Cardiac muscle cell (in vitro differentiated cells and primary cell): ENCODE measurements around the gene AHSG. TPM values are rescaled to one million over a fixed set of nuclear protein-coding genes. Genes with fewer than 3 reads are reported as not detected.
"Not testable (repeated sequence)": the region's sequence is repeated elsewhere in the genome, so short reads cannot be mapped to it uniquely, and the experiment has no call there.

Experiments used
- DNase-seq, 2 donors: peaks; one replicate each; pipeline versions ENCODE4 v3.0.0 to v3.0.0-alpha.2; 2010 to 2017; ENCODE audit warnings: low read depth in 1 of 2, low spot score in 1 of 2
- H3K27ac ChIP-seq: fragments of 200-600 bp; sonication (generic); 2 replicates; pipeline ENCODE4 v1.5.1; 2016
- H3K27me3 ChIP-seq: fragments of 200-600 bp; sonication (generic); 2 replicates; pipeline ENCODE4 v1.6.0; 2016; ENCODE audit warnings: control low read depth
- H3K36me3 ChIP-seq: fragments of 200-600 bp; sonication (generic); 2 replicates; pipeline ENCODE4 v1.5.1; 2016; ENCODE audit warnings: control low read depth
- H3K4me1 ChIP-seq: fragments of 200-600 bp; sonication (generic); 2 replicates; pipeline ENCODE4 v1.8.1; 2017; ENCODE audit warnings: low read depth, mild to moderate bottlenecking, mixed run types
- H3K4me3 ChIP-seq: fragments of 200-600 bp; sonication (generic); 2 replicates; pipeline ENCODE4 v1.5.1; 2016; ENCODE audit warnings: mild to moderate bottlenecking
- H3K9me3 ChIP-seq: fragments of 200-600 bp; sonication (generic); 2 replicates; pipeline ENCODE4 v1.5.1; 2017; ENCODE audit warnings: low read depth, mild to moderate bottlenecking, control low read depth
- polyA plus RNA-seq: library from polyadenylated mRNA; unstranded; fragments of >200 nt; fragmentation: Nextera tagmentation; extraction: Ambion mirVana; gene quantifications from 2 replicates; pipeline ENCODE4 v1.2.1, GENCODE V29; 2016
- total RNA-seq: library from RNA; depleted of rRNA; stranded (reverse); fragments of >200 nt; gene quantifications from 2 replicates; pipeline ENCODE4 v1.2.3, GENCODE V29; 2016
- TF ChIP-seq, protein P1 (sequence below): IDR thresholded peaks from 2 replicates; pipeline ENCODE4 v1.5.1; 2012; ENCODE audit warnings: low read depth, mild to moderate bottlenecking, low read length

The AHSG gene, protein sequence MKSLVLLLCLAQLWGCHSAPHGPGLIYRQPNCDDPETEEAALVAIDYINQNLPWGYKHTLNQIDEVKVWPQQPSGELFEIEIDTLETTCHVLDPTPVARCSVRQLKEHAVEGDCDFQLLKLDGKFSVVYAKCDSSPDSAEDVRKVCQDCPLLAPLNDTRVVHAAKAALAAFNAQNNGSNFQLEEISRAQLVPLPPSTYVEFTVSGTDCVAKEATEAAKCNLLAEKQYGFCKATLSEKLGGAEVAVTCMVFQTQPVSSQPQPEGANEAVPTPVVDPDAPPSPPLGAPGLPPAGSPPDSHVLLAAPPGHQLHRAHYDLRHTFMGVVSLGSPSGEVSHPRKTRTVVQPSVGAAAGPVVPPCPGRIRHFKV
- total RNA-seq (not detected in 2 replicates), polyA plus RNA-seq (0.59 TPM in 1 of 2 replicates, not detected in the other)

DNA sequence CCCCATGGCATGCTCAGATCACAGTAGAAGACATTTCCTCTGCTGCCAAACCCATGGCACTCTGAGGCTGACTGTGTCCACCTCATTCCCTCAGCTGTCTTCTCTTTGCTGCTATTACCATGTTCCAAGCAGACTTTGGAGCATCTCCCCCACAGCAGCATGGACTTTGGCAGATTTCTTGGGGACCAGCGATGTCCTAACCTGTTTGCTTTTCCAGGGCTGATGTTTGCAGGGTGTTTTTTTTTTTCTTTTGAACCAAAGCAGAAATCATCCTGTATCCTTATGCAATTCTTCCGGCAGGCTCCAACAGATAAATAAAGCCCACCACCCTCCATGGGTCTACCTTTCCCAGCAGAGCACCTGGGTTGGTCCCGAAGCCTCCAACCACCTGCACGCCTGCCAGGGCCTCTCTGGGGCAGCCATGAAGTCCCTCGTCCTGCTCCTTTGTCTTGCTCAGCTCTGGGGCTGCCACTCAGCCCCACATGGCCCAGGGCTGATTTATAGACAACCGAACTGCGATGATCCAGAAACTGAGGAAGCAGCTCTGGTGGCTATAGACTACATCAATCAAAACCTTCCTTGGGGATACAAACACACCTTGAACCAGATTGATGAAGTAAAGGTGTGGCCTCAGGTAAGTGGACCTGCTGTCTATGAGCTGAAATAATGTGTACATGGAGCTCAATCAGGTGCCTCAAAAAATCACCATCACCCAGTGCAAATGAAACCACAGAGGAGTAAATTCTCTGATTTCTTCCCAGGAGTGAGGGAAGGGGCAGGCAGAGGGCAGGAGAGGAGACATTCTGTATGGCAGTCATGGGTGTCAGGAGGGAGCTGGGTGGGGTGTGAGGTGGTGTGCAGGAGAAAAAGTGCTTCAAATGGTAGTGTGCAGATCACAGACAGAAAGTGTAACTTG lies at the start of gene AHSG:
AHSG (plus strand) TSS at position 340 of the 916 bp plus-strand sequence; CDS start at position 422, 82 bp downstream.
- no peak within 1 kb of the TSS for H3K4me3 ChIP-seq
- no peak for DNase-seq
- H3K27ac ChIP-seq: no peak within 1 kb of the TSS
- no peaks in the 10 kb centered on the region for H3K36me3 ChIP-seq
- peaks cover 9% of the 10 kb centered on the region for H3K27me3 ChIP-seq
- peaks cover 3% of the 10 kb centered on the region for H3K4me1 ChIP-seq
- no peaks in the 10 kb centered on the region for H3K9me3 ChIP-seq
- TF ChIP-seq, protein P1, sequence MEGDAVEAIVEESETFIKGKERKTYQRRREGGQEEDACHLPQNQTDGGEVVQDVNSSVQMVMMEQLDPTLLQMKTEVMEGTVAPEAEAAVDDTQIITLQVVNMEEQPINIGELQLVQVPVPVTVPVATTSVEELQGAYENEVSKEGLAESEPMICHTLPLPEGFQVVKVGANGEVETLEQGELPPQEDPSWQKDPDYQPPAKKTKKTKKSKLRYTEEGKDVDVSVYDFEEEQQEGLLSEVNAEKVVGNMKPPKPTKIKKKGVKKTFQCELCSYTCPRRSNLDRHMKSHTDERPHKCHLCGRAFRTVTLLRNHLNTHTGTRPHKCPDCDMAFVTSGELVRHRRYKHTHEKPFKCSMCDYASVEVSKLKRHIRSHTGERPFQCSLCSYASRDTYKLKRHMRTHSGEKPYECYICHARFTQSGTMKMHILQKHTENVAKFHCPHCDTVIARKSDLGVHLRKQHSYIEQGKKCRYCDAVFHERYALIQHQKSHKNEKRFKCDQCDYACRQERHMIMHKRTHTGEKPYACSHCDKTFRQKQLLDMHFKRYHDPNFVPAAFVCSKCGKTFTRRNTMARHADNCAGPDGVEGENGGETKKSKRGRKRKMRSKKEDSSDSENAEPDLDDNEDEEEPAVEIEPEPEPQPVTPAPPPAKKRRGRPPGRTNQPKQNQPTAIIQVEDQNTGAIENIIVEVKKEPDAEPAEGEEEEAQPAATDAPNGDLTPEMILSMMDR: no peak

DNA sequence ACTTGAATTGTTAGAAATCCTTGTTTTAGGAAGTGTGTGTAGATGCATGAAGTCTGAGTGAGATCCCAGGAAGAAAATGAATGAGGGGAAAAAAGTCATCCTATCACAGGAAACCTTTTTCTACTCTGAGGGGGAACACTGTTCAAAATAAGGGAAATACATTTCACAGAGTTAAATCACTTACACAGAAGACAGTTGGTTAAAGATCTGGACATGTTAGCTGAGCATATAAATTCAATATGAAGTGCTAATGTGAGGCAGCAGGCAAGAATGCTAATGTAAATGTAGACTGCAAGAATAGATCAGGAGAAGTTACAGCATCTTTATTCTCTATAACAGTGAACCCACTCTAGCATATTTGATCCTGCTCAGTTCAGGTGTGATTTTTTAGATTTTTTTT lies 48.3 kb upstream of the AHSG start:
- TF ChIP-seq, protein P1: no peak
- Histone ChIP-seq H3K27me3 (no peaks in the 10 kb centered on the region), H3K4me3 (no peak overlapping the region), H3K4me1 (peaks cover 4% of the 10 kb centered on the region), H3K9me3 (no peaks in the 10 kb centered on the region), H3K36me3 (no peaks in the 10 kb centered on the region), H3K27ac (no peak overlapping the region)
- no peak for DNase-seq

DNA sequence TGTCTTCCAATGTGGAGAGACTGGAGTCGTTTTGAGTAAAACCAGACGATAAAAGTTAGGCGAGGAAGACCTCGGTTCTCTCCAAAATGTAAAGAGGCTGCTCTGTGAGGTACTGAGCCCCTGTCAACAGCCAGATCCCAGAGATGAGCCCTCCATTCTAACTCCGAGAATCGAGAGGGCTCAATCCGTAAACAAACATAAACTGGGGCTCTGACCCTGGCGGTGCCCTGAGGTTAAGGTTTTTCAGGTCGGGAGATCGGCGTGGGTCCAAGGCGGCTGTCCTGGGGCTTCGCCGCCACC lies 46.1 kb upstream of the AHSG start:
- H3K27me3 ChIP-seq: no peaks in the 10 kb centered on the region
- H3K4me1 ChIP-seq: peaks cover 10% of the 10 kb centered on the region
- H3K4me3 ChIP-seq: peak overlapping the region; percentile 79
- peak overlapping the region; percentile 93 for H3K27ac ChIP-seq
- TF ChIP-seq, protein P1: no peak
- H3K9me3 ChIP-seq: no peaks in the 10 kb centered on the region
- no peaks in the 10 kb centered on the region for H3K36me3 ChIP-seq
- DNase-seq: no peak

DNA sequence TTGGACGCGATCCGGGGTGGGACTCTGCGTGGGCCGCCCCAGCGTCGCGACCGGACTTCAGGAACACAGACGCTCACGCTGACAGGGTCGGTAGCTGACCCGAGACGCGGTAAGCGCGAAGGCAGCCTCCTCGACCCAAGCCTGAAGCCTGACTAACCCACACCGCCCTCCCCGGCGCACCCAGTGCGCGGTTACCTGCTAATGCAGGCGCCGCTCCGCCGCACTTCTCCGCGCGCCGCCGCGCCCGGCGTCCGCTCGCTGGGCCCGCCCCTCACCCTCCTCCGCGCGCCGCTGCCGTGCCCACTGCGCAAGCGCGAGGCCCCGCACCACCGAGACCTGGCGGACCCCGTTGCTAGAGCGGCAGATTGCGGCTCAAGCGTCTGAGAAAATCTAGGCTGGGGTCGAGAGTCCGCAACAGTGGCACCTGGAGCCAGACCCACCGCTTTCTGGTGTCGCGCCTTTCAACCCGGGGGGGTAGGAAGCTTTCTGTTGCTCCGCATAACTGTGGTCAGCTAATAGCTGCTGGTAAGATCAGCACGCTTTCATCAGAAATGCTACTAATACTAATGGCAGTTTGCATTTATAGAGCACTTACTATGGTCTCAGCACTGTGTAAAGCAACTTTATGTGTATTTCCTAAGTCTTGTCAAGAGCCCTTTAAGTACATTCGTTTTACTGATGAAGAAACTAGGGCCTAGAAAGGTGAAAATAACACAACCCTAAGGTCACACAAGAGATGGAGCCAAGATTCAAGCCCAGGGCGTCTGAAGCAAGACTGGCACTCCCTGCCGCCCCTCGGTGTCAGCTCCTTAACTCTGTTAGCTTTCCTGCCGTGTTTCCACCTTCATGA lies 45.6 kb upstream of the AHSG start, which contains the start of gene TBCCD1:
TBCCD1 (minus strand) TSS at position 268 of the 850 bp plus-strand sequence. CDS start 3,010 bp downstream, outside the sequence.
- TF ChIP-seq, protein P1: no peak
- peak; percentile 93 for DNase-seq
- H3K4me1 ChIP-seq: peaks cover 10% of the 10 kb centered on the region
- no peaks in the 10 kb centered on the region for H3K9me3 ChIP-seq
- no peaks in the 10 kb centered on the region for H3K27me3 ChIP-seq
- H3K36me3 ChIP-seq: peaks cover 2% of the 10 kb centered on the region
- peak within 1 kb of the TSS; percentile 79 for H3K4me3 ChIP-seq
- H3K27ac ChIP-seq: peak within 1 kb of the TSS; percentile 93

DNA sequence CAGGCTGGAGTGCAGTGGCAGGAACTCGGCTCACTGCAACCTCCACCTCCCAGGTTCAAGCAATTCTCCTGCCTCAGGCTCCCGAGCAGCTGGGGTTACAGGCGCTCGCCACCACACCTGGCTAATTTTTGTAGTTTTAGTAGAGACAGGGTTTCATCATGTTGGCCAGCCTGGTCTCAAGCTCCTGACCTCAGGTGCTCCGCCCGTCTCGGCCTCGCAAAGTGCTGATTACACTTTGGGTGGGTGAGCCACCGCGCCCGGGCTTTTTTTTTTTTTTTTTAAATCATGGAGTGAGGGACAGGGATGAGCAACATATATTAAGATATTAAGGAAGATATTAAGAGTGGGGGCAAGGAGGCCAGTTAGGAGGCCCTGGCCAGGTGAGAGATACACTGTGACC lies 43.5 kb upstream of the AHSG start:
- not testable (repeated sequence) for DNase-seq, H3K9me3 ChIP-seq, H3K27ac ChIP-seq, H3K27me3 ChIP-seq
- Histone ChIP-seq H3K4me3 (peak overlapping the region; percentile 44), H3K36me3 (peaks cover 14% of the 10 kb centered on the region), H3K4me1 (peaks cover 10% of the 10 kb centered on the region)
